HG03108 (cell line): ENCODE measurements around the gene XPR1.
A peak's percentile ranks its signal among the peaks of the same experiment; 100 is the strongest.

ENCODE experiments used
- ATAC-seq: cut with Tn5 transposase; IDR thresholded peaks from one replicate; pipeline ENCODE4 v1.9.1; 2021; ENCODE audit warnings: moderate library complexity; ENCODE audit not compliant: unreplicated experiment

The XPR1 gene

DNA sequence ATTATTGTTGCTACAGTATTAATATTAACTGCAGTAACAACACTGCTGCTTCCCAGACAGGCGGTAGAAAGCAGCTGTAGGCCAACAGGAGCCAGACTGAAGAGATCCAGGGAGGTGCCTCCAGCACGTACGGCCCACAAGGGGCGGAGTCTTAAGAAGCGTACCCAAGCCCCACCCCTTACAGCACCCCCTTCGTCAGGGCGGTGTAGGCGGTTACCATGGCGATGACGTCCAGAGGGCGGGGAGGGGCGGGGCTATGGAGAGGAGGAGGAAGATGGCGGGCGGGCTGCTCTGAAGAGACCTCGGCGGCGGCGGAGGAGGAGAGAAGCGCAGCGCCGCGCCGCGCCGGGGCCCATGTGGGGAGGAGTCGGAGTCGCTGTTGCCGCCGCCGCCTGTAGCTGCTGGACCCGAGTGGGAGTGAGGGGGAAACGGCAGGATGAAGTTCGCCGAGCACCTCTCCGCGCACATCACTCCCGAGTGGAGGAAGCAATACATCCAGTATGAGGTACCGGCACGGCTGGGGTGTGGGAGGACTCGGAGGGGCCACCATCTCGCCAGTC lies at the start of gene XPR1:
TSS of gene XPR1 (plus strand) at position 257 of the 560 bp plus-strand sequence. CDS start at position 437, 180 bp downstream.
- ATAC-seq = peak; percentile 98

DNA sequence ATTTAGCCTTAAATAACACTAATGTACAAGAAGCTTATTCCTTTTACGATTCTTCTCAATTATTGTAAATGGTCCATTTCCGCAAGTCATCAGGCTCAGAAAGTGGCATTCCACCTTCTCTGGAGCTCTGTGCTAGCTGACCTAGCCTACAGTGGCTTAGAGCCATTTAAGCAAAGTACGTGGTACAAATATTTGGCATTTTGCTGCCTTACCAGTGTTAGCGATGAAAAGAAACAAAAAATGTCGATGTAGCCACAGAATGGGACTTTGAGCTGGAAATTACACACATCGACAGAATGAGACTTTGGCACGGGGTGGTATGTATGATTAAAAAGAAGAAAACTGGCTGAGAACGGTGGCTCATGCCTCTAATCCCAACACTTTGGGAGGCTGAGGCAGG lies 47.0 kb upstream of the XPR1 start:
- ATAC-seq = no peak

DNA sequence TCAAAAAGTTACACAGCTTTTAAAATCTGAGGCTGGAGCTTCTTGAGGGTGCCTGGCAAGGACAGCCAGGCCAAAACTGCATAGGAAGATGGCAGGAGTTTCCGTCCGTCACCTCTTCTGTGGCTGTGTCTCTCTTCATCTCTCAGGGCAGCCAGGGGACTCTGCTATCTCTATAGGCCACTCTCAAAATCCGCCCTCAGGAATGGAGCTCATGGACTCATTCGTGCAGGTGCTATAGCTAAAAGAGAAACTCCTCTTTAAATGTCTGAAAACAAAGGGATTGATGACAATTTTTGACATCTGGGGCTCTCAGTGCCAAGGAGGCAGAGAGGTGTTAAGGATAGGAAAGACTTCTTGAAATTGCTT lies 45.8 kb upstream of the XPR1 start:
- ATAC-seq = no peak

DNA sequence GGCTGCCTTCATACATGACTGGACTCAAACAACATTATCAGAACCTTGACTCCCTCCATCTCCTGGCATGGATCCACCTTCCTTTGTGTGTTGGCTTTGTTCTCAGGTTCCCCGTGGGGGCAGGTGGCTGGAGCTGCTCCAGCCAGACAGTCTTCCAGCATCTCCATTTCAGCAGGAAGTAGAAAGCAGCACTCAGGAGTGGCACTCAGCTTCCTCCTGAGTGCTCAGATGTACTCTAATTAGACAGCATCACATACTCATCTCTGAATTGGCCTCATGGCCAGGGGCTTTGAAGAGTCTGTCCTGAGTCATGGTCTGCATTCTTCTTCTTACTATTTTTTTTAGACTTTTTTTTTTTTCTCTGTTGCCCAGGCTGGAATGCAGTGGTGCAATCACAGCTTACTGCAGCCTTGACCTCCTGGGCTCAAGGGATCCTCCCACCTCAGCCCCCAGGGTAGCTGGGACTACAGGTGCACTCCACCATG lies 45.1 kb upstream of the XPR1 start:
- ATAC-seq = no peak

- no peak for ATAC-seq
Observed at GRCh38 chr1:180588121-180588520, 43.7 kb upstream of the XPR1 start.

DNA sequence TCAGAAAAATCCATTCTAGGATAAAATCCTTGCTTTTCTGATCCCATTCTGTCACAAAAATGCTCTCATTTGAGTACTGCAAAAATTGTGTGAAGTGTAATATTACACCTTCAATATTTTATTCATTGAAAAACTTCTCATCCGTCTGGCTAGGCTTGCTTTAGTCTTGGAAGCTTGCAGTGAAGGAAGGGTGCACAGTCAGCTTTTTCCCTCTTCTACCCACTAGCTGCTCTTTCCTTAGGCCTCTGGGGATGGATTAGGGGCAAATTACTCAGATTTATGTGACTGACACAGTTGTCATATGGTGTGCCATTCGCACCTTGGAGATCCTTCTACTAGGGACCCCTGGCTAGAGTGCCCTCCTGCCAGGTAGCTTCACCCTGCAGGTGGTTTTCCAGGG lies 40.9 kb upstream of the XPR1 start:
- no peak for ATAC-seq

DNA sequence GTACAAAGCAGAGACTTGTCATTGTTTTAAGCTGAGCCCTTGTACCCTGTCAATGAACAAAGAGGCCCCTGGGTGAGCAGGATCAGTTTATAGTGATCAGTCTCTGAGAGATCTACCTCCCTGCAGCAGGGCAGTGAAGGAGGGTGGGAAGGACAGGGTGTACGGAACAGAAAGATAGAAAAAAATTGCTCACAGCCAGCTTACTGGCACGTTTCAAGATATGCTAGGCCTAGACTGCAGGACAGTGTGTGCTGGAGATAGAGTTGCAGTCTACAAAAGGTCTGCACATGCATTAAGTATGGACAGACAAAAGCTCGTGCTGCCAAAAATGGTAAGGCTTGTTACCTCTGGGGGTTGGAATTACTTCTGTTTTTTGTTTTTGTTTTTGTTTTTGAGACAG lies 38.4 kb upstream of the XPR1 start:
- ATAC-seq = no peak

DNA sequence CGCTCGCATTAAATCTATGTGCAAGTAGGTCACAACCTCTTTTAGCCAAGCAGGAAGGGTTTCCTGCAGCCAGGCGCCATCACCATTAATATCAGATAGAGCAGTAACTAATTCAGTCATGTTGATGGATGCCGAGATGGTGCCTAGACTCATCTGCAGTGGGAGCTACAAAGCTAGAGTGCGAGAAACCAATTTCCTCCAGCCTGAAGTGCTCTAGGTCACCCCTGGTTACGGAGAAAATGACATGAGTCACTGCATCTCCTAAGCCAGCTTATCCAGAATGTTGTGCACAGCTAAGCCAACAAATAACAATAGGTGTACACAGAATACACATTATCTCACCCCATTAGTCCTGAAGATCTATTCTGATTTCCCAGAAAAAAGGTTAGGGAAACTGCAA lies 37.1 kb upstream of the XPR1 start:
- ATAC-seq = no peak

DNA sequence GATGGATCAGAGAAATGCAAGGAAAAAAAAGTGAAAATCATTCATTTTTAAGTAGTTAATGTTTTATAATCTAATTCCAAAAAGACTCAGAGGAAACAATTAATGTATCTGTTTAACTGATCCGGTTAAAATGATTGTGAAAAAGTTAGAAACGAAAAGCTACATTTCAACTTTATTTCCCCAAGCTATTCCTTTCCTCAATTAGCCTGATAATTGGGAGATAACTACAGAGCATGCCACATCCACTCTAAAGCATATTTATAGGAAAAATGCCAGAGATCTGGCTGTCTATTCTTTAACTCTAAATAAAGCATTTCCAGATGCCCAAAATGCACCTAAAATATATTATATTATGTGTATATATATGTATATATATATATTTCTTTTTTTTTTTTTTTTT lies 35.9 kb upstream of the XPR1 start:
- no peak for ATAC-seq

GRCh38 chr1:180597520-180597919 lies 34.3 kb upstream of the XPR1 start:
- no peak for ATAC-seq

DNA sequence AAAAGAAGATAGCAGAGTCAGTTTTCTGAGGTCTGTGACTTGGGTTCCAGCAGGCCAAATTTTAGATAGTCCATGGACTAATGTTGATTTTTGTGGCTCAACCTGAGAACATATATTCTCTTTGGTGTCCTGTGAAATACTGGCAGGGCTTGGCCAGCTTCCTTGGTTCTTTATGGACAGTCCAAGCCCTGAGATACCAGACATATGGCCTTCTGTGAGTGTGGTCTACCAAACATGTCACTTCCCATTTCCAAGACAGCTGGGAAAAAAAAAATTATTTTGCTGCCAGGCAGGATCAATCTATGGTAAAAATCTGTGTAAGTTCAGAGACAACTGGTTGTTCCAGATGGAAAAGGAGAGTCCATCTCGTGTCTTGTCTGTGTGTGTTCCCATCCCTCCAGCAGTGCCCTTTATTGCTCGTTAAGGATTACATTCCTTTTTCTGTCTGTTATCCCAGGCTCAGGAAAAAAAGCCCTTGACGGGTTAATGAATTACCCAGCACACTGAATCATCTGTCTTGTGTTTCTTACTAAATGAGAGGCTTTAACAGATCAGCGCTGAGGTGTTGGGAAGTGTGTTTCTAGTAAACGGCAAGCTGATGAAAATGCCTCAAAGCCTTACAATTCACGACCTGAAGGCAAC lies 33.4 kb upstream of the XPR1 start:
- ATAC-seq = no peak

- ATAC-seq = no peak
Observed at GRCh38 chr1:180600343-180600742, 31.5 kb upstream of the XPR1 start.

DNA sequence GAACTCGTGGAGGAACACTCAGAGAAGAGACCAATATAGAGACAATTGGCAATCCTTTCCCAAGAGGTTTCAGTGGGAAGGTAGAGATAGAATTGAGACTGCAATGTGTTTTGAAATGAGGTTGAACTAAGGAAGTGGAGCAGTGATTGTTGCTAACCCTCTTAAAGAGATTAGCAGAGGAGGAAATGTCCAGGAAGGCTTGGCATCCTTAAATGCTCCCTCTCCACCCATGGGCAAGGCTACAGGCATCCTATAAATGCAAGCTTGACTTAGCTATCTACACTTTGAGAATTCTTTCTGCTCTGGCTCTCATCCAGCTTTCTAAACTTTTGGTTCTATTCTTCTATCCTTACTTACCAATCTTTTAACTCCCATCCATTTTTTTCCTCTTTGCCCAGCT lies 30.3 kb upstream of the XPR1 start:
- no peak for ATAC-seq

DNA sequence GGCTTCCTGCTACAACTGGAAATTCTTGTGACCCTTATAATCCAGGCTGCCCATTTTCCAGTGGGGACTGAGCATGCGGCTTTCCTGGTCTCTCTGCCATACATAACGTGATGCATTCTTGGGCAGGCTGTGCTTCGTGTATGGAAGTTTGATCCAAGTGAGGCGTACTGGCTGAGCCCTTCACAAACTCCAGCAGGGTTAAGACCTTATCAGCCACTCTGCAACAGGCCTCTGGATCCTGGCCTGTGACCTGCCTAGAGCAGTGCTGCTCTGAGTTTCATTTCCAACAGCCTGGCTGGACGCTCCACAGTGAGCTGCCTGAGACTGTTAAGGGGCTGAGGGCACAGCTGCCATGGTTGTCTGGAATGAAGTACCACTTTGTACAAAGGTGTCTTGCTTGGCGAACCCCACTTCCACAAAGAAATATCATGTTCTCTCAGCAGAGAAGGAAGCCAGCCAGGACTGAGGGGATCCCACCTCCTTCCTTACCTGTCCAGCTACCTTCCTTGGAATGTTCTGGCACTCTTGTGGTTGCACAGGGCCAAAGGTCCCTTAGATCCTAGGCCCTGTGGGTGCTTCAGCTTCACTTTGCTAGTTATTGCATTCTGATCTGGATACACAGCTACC lies 28.5 kb upstream of the XPR1 start:
- no peak for ATAC-seq

DNA sequence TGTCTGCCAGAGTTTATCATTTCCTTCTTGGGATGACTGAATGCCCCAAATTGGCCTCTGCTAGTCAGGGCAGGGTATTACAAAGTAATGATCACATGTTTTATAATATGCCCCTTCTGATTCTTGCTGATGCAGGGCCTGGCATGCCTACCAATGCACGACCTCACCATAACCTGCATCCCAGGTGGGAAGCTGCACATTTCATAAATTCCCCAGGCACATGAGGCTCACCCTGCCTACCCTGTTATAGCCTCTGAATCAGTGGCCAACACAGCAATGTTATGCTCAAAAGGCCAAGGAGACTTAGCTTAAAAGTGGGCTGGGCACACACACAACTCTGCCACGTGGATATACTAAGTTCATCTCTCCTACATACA lies 28.0 kb upstream of the XPR1 start:
- no peak for ATAC-seq

GRCh38 chr1:180606155-180606554 lies 25.7 kb upstream of the XPR1 start:
- no peak for ATAC-seq

- ATAC-seq = no peak
Observed at GRCh38 chr1:180609643-180610555, 21.9 kb upstream of the XPR1 start.

DNA sequence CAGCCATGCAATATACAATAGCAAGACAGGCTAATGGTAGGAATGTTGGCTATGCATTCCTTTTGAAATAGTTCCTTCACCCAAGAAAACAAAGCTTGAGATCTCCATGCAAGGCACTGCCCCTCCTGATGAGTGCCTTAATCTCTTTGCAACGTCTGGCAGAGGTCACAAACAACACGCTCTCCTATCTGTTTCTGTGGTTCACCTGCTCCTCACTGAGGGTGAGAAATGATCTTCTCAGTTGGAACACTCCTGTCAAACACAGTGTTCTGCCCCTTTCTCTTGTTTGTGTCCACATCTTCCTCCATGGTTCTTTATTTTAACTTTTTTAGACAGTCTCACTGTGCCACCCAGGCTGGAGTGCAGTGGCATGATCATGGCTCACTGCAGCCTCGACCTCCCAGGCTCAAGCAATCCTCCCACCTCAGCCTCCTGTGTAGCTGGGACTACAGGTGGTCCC lies 21.2 kb upstream of the XPR1 start:
- no peak for ATAC-seq

GRCh38 chr1:180611016-180611930 lies 20.5 kb upstream of the XPR1 start:
- no peak for ATAC-seq

GRCh38 chr1:180612632-180613031 lies 19.2 kb upstream of the XPR1 start:
- ATAC-seq = no peak
